Stimulated activated CD4-positive, alpha-beta T cell treated with anti-CD3 and anti-CD28 coated beads, Interleukin-1b, Interleukin-23, amount 100 ng/mL, for 4 hours (primary cell): ENCODE measurements around the gene PHKG2.

Experiments used
- DNase-seq, 2 donors: peaks; one replicate each; pipeline ENCODE4 v3.0.0-alpha.2; 2020; ENCODE audit warnings: low read depth in 2 of 2

PHKG2 gene

DNA sequence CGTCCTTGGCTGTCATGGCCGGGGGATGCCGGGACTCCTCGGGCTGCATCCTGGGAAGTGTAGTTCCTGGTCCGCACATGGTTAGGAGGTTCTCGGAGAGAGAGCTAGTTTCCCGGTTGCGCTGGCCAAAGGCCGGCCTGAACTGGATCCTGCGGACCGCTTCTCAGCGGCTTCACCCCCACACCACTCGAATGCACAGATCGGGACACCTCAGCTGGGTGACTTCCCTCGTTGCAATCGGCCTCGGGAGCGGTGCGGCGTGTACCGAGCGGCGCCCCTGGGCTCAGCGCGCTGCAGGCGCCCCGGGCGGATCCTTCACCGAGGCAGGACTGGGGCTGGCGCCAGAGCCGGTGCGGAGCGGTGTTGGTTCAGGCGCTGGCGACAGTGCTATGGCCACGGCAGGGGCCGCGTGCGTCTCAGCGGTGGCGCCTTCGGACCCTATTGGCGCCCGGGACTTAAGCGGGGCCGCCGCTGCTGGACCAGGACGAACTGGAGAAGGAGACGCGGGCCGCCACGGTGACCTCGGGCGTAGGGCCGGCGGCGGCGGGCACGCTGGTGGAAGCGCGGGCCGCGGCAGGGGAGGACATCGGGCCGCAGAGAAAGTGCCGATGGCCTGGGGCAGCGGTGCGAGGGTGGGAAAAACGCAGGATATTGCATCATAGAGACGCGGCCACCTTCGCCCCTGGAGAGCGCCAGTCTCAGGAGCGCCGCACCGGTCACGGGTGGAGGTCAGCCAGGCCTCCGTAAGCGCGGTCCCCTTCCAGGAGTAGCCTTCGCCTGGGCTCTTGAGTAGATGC lies 27.4 kb downstream of the PHKG2 start:
- DNase-seq: peak; percentile 37 to 52

DNA sequence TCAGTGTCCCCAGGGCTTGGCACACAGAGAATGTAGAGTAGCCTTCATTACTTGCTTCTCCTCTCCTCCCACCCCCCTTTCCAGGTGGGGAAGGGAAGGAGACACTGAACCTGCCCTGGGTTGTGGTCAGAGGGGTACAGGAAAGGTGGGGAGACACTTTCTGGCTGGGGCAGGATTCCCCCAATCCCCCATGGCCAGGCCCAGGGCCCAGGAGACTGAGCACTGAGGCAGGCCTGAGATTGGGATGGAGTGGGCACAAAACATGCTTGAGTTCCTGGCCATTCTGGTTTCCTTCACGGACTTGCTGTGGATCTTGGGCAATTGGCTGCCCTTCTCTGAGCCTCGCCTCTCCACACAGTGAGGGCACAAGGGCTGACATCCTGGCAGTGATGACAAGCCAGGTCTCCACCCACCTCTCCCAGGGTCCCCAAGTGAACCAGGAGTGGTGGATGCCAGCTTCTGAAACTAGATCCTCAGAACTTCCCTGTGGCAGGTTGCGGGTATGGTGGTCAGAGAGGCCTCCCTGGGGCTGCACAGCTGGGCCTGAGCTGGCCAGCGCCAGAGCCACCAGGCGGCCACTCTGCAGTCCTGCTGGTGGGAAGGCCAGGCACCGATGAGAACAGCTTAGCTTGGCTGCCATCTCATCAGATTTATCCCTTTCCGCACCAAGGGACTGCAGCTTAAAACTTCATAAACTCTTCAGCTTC lies 29.5 kb downstream of the PHKG2 start:
- no peak for DNase-seq

DNA sequence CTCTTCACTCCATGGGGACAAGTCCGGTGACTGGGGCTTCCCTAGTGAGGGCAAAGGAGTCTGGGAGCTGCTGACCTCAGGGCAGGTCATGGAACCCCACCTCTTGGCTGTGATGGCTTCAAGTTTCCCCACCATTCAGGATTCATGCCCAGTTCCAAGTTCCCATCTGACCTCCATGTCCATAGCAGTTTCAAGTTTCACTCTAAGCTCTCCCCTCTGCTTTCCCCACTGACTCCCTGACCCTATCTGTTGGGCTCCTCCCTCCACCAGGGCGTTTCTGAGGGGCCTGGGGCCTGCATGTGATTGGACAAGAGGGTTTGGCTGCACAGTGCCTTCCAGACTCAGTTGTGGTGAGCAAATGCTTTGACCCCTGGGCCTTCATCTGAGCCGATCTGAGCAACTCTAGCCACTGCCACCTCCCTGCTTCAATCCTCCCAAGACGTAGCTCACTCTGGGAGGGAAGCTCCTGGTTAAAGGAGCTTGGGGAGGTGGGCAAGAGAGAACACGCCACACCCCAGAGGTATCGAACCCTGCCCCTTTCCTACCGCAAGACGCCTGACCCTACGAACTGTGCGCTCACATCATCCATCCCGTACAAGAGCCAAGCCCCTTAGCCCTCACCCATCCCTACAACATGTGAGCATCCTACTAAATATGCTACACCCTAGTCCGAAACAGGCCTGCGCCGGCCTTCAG lies 30.5 kb downstream of the PHKG2 start:
- no peak for DNase-seq

DNA sequence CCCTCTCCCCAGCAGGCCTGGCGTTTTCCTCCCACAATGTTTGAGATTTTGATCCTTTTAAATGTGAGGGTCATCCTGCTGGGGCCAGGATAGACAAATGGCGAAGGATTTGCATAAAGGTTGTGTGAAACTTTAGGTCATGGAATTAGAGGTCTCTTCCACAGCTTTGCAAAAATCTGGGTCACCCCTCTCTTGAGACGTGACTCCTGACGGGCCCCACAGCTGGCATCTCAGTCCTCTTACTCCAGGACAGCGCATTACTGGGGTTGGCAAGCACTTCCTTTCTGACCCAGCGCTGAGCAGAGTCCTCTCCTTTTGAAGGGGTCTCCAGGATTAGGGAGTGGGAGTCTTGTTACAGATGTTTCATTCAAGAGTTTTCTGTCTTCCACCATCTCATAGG lies 31.4 kb downstream of the PHKG2 start:
- no peak for DNase-seq

DNA sequence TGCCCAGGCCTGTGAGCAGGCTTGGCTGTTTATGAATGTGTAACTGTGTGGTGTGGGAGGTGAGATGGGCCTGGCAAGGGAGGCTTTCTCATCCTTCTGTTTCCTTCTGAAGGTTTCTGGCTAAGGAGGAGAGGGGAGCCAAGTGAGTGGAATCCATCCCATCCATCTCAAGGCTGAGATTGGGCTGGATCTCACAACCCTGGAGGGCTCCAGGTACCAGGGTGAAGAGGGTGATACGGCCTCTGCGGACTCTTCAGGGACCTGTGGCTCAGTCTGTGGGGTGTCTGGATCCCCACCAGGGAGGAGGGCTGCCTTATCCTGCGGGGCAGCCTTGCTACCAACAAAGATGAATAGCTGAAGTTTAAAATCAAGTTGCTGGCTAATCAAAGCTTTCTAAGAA lies 31.8 kb downstream of the PHKG2 start:
- DNase-seq: no peak

DNA sequence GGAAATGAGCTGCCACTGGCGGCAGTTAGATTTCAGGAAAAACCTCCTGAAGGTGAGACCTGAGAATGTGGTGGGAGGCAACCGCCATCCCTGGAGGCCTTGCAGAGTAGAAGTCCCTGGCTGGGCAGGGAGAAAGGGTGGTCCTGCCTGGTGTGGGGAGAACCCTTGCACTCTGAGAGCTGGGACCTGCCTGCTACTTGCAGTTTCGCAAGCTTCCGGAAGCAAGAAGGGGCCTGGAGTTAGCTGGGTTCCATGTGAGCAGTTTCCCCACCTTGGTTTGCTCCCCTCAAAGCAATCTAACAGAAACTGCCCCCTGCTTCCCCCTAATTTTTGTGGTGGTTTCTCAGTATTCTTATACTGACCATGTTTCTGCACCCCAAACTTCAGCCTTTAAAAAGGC lies 32.3 kb downstream of the PHKG2 start:
- DNase-seq: no peak

DNA sequence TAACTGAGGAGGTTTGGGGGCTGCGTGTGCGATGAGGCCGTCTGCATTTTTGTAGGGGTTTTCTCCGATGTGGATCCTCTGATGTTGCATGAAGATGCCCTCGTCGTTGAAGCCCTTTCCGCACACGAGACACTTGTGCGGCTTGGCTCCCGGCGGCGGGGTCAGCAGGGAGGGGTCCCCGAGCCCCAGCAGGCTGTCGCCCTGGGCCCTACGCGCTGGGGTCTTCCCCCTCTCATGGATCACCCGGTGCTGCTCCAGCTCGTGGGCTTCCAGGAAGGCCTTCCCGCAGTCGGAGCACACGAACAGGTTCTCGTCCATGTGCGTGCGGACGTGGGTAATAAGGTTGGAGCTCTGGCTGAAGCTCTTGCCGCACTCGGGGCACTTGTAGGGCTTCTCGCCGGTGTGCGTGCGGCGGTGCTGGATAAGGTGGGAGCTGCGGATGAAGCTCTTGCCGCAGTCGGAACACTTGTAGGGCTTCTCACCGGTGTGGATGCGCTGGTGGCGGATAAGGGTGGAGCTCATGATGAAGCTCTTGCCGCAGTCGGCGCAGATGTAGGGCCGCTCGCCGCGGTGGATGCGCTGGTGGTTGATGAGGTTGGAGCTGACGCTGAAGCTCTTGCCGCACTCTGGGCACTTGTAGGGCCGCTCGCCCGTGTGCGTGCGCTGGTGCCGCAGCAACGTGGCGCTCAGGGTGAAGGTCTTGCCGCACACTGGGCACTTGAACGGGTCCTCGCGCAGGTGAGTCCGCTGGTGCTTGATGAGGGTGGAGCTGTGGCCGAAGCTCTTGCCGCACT lies 34.5 kb downstream of the PHKG2 start:
- DNase-seq: no peak

DNA sequence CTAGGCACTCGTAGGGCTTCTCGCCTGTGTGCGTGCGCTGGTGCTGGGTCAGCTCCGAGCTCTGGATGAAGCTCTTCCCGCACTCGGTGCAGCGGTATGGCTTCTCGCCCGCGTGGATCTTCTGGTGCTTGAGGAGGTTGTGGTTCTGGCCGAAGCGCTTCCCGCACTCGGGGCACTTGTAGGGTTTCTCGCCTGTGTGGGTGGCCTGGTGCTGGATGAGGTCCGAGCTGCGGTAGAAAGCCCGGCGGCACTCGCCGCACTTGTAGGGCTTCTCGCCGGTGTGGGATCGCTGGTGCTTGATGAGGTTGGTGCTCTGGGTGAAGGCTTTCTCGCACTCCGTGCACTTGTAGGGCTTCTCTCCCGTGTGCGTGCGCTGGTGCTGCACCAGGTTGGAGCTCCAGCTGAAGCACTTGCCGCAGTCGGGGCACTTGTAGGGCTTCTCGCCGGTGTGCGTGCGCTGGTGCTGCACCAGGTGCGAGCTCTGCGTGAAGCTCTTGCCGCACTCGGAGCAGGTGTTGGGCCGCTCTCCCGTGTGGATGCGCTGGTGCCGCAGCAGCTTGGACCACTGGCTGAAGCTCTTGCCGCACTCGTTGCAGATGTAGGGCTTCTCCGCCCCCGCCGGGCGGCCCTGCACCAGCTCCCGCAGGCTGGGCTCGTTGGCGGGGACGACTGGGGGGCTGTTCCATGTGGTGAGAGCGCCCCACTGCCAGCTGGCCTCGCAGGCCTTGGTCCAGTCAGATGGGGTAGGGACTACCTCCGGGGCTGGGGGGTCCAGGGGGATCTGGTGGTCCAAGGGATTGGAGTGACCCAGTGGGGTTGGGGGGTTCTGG lies 35.3 kb downstream of the PHKG2 start:
- no peak for DNase-seq

DNA sequence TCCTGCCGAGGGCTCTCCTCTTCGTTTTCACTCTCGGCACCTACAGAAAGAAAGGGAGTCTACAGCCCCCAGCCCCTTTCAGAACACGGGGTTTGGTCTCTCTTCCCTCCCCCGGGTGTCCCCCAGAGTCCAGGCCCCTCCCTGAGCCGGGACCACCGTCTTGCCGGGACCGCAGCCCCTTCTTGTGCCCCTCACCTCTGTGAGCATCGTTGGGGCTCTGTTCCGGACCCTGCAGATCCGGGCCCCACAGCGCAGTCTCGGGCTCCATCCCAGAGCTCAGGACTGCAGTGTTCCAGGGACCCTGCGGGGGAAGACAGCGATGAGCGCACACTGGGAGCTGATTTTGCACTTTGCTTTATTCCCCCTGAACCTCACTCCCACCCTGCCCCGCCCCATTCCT lies 36.0 kb downstream of the PHKG2 start:
- DNase-seq: no peak

DNA sequence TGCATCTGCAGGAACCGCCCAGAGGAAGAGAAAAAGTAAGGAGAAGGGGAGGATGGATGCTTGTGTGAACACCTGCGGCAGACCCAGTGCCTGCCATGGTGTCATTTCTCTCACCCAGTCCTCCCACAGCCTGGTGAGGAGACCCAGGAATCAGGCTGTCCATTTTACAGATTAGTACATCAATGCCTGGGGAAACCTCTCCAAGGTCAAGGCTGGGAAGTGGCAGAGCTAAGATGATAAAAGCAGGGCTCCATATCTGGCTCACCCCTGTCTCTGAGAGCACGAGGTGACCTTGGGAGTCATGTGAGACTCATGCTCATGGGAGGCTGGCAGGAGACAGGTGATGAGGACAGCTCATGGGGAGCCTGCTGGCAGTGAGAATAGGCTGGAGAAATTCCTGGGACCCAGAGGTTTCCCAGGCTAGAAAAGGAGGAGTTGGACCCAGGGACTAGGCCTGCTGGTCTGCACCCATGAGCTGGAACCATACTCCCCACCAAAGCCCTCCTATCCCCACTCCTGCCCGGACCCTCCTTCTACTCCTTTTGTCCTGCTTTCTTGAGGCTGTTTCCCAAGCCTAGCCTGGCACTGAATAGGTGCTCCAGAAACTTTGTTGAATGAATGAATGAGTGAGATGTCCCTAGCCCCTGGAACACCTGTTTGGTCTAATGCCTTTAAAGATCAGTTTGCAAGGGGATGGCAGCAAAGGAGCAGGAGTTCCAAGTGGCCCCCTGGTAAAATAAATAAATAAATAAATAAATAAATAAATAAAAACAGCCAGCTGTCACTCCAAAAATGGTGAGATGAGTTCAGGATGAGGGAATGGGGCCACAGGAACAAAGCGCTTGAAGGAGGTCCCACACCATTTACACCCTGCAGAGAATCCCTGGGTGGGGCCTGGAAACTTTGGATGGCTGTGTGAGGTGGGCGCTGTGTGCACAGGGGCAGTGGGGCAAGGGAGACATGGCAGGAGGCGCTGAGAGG lies 37.2 kb downstream of the PHKG2 start:
- DNase-seq: no peak

DNA sequence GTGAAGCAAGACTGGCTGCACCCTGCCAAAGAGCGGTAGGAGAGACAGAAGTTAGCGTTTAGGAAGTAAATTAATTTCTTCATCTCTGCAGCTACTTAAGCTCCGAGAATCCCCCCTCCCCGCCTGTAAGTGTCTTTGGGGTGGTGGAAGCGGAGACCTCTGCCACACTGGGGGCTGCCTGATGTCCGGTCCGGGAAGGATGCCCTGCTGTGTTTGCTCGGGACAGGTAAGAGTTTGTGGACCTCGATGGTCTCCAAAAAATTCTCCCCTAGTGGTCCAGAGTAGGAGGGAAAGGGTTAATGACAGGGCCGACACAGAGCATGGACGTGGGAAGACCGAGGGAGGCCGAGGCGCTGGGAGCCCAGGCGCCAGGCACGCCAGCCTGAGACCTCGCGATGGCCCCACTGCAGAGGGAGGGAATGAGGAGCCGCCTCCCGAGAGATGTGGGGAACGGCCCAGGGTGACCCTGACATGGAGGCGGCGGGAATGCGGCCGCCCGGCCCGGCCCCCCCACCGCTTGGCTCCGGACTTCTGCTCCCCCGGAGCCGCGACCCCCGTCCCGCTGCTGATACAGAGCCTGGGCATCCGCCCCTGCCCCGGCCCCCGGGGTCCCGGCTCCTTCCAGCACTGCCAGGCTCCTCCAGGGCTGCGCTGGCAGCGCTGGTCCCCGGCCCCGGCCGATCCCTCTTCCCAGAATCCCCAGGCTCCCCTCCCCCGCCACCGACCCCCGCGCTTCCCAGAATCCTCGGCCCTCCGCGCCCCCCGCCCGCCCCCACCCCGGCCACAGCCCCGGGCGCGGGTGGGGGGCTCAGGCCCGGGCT lies 38.1 kb downstream of the PHKG2 start:
- no peak for DNase-seq

DNA sequence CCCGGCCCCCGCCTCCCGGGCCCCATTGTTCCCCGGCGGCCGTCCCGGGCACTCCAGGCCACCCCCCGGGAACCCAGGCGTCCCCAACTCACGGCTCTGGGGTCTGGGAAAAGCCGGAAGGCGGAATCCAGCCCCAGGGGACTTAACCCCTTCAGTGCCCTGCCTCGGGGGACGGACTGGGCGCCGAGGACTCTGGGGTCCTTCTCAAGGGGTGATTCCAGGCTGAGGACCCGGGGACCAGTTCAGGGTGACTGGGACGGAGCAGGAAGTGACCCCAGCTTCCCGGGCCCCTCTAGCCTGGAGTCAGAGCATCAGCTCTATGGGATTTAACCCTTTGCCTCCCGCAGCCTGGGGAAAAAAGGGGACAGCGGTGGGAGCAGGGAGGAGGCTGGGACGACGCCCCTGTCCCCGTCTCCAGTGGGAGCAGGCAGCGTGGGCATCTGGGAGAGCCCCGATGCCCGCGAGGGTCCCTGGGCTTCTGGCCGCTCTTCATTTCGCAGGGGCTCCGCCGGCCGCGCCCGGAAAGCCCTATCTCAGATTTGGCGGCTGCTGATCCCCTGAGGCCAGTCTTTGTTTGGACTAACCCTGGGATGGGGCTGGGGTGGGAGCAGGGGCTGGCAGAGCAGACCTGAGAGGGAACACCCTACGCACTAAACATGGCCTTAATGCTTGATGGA lies 38.8 kb downstream of the PHKG2 start, which contains the start of gene ZNF629:
ZNF629 (minus strand) TSS at position 270 of the 677 bp plus-strand sequence. CDS start 2,723 bp downstream, outside the sequence.
- DNase-seq: peak in 1 of 2 donors; percentile 17

DNA sequence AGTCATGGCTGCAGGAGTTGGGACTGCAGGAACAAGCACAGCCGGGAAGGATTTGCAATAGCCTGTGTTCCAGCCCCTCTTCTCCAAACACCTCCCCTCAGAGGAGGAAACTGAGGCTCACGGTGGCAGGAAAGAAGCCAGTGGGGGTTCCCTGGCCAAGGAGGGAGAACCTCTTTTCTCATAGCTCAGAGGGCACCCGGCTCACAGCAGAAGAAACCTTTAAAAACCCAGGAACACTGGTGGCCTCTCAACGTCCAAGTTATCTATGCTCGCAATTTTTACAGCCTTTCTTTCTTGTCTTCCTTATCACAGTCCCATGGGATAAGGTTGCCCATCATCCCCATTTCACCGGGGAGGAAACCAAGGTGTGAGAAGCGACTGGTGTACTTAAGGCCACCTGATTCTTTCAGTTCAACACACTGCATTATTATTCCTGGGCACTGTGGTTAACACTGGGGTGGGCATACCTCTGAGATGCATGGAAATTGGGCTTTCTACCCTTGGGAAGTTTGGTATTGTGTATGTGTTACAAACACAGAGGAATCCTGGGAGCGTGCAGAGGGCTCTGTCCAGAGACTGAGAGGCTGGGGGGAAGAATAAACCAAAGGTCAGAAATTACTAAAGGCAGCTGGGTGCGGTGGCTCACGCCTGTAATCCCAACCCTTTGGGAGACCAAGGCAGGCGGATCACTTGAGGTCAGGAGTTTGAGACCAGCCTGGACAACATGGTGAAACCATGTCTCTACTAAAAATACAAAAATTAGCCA lies 39.6 kb downstream of the PHKG2 start:
- no peak for DNase-seq

DNA sequence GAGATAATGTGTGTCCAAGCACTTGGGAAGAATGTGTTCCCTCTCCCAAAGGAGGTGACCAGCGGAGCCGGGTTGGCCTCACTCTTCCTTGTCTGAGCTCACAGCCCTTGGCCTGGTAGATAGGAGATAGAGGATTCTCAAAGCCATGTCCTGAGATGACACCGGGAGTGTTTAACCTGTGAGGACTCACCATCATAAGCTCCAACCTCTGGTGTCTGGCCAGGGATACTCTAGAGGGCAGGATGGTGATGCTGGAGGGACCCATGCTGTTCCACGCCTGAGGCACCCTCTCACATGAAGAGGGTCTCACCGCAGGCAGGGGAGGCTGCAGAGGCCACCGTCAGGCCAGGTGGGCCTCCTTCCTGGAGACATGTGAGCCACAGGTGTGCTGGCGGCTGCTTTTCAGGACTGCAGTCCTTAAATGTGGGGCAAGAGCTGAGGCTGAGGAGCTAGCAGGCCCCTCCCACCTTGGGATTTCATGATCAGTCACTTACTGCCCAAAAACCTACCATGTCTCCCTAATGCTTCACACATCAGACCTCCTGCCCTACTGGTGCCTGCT lies 45.4 kb downstream of the PHKG2 start:
- DNase-seq: no peak

DNA sequence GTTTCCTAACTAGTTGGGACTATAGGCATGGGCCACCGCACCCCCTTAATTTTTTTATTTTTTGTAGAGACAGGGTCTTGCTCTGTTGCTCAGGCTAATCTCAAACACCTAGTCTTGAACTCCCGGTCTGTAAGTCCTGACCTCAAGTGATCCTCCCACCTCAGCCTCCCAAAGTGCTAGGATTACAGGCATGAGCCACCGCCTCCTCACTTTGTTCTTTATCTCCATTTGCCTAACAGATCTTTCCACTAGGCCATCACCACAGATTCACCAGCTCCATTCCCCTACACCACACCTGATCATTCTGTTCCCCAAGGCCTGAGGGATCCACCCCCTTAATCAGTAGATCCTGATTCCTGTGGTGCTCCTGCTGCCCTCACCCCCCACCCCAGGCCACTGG lies 46.4 kb downstream of the PHKG2 start:
- DNase-seq: no peak

DNA sequence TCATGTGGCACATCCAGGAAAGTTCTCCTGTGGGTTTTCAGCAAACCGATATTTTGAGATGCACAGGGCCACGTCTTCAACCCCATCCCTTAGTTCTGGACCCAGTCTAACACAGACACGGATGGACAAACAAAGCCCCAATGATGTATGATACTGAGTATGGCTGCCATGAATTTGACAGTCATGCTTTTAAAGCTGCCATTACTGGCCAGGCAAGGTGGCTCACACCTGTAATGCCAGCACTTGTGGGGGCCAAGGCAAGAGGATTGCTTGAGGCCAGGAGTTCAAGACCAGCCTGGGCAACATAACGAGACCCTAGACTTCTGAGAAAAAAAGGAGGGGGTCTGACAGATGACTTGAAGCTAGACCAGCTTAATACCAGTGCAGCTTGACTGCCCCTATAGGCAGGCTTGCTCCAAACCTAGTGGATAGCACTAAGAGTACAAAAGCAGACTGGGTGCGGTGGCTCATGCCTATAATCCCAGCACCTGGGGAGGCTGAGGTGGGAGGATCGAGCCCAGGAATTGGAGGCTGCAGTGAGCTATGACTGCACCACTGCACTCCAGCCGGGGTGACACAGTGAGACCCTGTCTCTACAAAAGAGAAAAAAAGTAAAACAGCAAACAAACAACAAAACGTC lies 49.6 kb downstream of the PHKG2 start:
- no peak for DNase-seq
